IMR-90 (cell line): ENCODE measurements around the gene RAB36. TPM values are rescaled to one million over a fixed set of nuclear protein-coding genes. Genes with fewer than 3 reads are reported as not detected.

Source experiments
- ATAC-seq: fragments of 200-7000 bp; cut with Tn5 transposase; 2 replicates; pipeline ENCODE4 v1.9.1; 2020; ENCODE audit warnings: low read depth, mild to moderate bottlenecking, moderate library complexity
- BruUV-seq: library from RNA; stranded (reverse); fragments of 400-500 nt; replicated peaks from 2 replicates; lab custom pipeline; 2021; lab: Mats Ljungman, UMichigan
- CTCF ChIA-PET: fragments of 300-600 bp; formaldehyde crosslinking; extraction: SDS; loops from one replicate; lab custom pipeline; 2021; ENCODE audit warnings: antibody characterized with exemption; lab: Yijun Ruan, JAX
- POLR2A ChIA-PET: fragments of 300-600 bp; sonication (Branson Sonifier 250); formaldehyde crosslinking; loops from one replicate; lab custom pipeline; 2022; ENCODE audit warnings: antibody characterized with exemption; ENCODE audit not compliant: unreplicated experiment; lab: Charles Lee
- DNase-seq: peaks from one replicate; pipeline ENCODE4 v3.0.0; 2013
- H2AFZ ChIP-seq: replicated peaks from 2 replicates; pipeline ENCODE3; 2013; ENCODE audit warnings: low read length, mild to moderate bottlenecking; ENCODE audit not compliant: poor library complexity
- H2AK5ac ChIP-seq: 2 replicates; pipeline ENCODE4 v1.6.1; 2013; ENCODE audit warnings: low read depth, low read length, inconsistent platforms
- H2AK9ac ChIP-seq: replicated peaks from 2 replicates; pipeline ENCODE3; 2013; ENCODE audit warnings: mild to moderate bottlenecking, low read depth, low read length, moderate library complexity; ENCODE audit not compliant: poor library complexity
- H2BK120ac ChIP-seq: 2 replicates; pipeline ENCODE4 v1.6.1; 2013; ENCODE audit warnings: low read depth, low read length, inconsistent platforms
- H2BK15ac ChIP-seq: 3 replicates; pipeline ENCODE4 v1.6.1; 2013; ENCODE audit warnings: low read depth, low read length, inconsistent platforms
- H2BK20ac ChIP-seq: 2 replicates; pipeline ENCODE4 v1.6.1; 2013; ENCODE audit warnings: low read depth, mild to moderate bottlenecking, inconsistent platforms, low read length, moderate library complexity
- H2BK5ac ChIP-seq: 2 replicates; pipeline ENCODE4 v1.6.1; 2013; ENCODE audit warnings: mild to moderate bottlenecking, low read depth, low read length, inconsistent platforms; ENCODE audit not compliant: poor library complexity, severe bottlenecking
- H3K14ac ChIP-seq: replicated peaks from 2 replicates; pipeline ENCODE4 v1.6.1; 2013; ENCODE audit warnings: low read depth, low read length, inconsistent platforms
- H3K18ac ChIP-seq: 2 replicates; pipeline ENCODE4 v1.6.1; 2013; ENCODE audit warnings: low read depth, low read length, control low read depth
- H3K23ac ChIP-seq: 2 replicates; pipeline ENCODE4 v1.6.1; 2013; ENCODE audit warnings: low read depth, low read length, inconsistent platforms
- H3K27ac ChIP-seq: 2 replicates; pipeline ENCODE4 v1.5.1; 2013; ENCODE audit warnings: mild to moderate bottlenecking, control low read depth, low read length; ENCODE audit not compliant: insufficient read depth
- H3K27me3 ChIP-seq: 2 replicates; pipeline ENCODE4 v1.6.1; 2013; ENCODE audit warnings: low read length; ENCODE audit not compliant: control insufficient read depth, insufficient read depth
- H3K36me3 ChIP-seq: 2 replicates; pipeline ENCODE4 v1.6.1; 2013; ENCODE audit warnings: low read length, mixed read lengths; ENCODE audit not compliant: control insufficient read depth, insufficient read depth
- H3K4ac ChIP-seq: 2 replicates; pipeline ENCODE4 v1.6.1; 2013; ENCODE audit warnings: low read depth, low read length, inconsistent platforms
- H3K4me1 ChIP-seq: 2 replicates; pipeline ENCODE4 v1.6.1; 2013; ENCODE audit warnings: low read length, mixed read lengths; ENCODE audit not compliant: control insufficient read depth, insufficient read depth
- H3K4me2 ChIP-seq: 2 replicates; pipeline ENCODE4 v1.6.1; 2013; ENCODE audit warnings: low read depth, mild to moderate bottlenecking, control low read depth, low read length, moderate library complexity
- H3K4me3 ChIP-seq: 2 replicates; pipeline ENCODE4 v1.5.1; 2013; ENCODE audit warnings: low read depth, mild to moderate bottlenecking, control low read depth, low read length, moderate library complexity; ENCODE audit not compliant: insufficient read depth
- H3K56ac ChIP-seq: 2 replicates; pipeline ENCODE4 v1.6.1; 2013; ENCODE audit warnings: low read length, inconsistent platforms; ENCODE audit not compliant: insufficient read depth; ENCODE audit errors: extremely low read depth
- H3K79me1 ChIP-seq, 2 experiments: 2 replicates each; pipeline ENCODE4 v1.6.1; 2013; ENCODE audit warnings: low read length in 2 of 2, inconsistent platforms in 1 of 2, low read depth in 1 of 2
- H3K9ac ChIP-seq: 2 replicates; pipeline ENCODE4 v1.6.1; 2013; ENCODE audit warnings: low read depth, low read length, control low read depth
- H3K9me1 ChIP-seq: 2 replicates; pipeline ENCODE4 v1.6.1; 2013; ENCODE audit warnings: low read length, inconsistent platforms; ENCODE audit not compliant: insufficient read depth
- H3K9me3 ChIP-seq: 2 replicates; pipeline ENCODE4 v1.6.1; 2013; ENCODE audit warnings: low read length; ENCODE audit not compliant: control insufficient read depth, insufficient read depth
- H4K20me1 ChIP-seq: 2 replicates; pipeline ENCODE4 v1.6.1; 2013; ENCODE audit warnings: low read length, inconsistent platforms; ENCODE audit not compliant: insufficient read depth
- H4K5ac ChIP-seq: 2 replicates; pipeline ENCODE4 v1.6.1; 2013; ENCODE audit warnings: mild to moderate bottlenecking, low read depth, low read length, control low read depth
- H4K8ac ChIP-seq, 2 experiments: 2 replicates each; pipeline ENCODE4 v1.6.1; 2013; ENCODE audit warnings: low read depth in 2 of 2, low read length in 2 of 2, control low read depth in 1 of 2, inconsistent platforms in 1 of 2
- H4K91ac ChIP-seq: 2 replicates; pipeline ENCODE4 v1.6.1; 2013; ENCODE audit warnings: low read depth, low read length, inconsistent platforms; ENCODE audit not compliant: insufficient read depth
- BHLHE40 ChIP-seq: fragments of 150-350 bp; IDR thresholded peaks from 2 replicates; pipeline ENCODE4 v1.6.1; 2016; ENCODE audit warnings: mild to moderate bottlenecking, low read depth, low read length
- CHD1 ChIP-seq: IDR thresholded peaks from 2 replicates; pipeline ENCODE4 v1.6.1; 2012; ENCODE audit warnings: low read depth, low read length, improper control_type of control experiment
- MAFK ChIP-seq: IDR thresholded peaks from 2 replicates; pipeline ENCODE4 v1.6.1; 2012; ENCODE audit warnings: low read depth, low read length, improper control_type of control experiment
- MXI1 ChIP-seq: IDR thresholded peaks from 2 replicates; pipeline ENCODE4 v1.6.1; 2012; ENCODE audit warnings: low read depth, mild to moderate bottlenecking, low read length, moderate library complexity, borderline replicate concordance
- SMC3 ChIP-seq: fragments of 150-350 bp; IDR thresholded peaks from 2 replicates; pipeline ENCODE4 v1.6.1; 2016; ENCODE audit warnings: low read depth, mild to moderate bottlenecking, antibody characterized with exemption, low read length, moderate library complexity
- WGBS, 2 experiments: methylation state at CpG; one replicate each; pipeline versions ENCODE4 v1.1.5 to v1.1.7; 2013; ENCODE audit warnings: missing lambda C conversion rate in 2 of 2; ENCODE audit not compliant: insufficient read length in 1 of 2; ENCODE audit errors: extremely low coverage in 2 of 2; 5-methylcytosine and 5-hydroxymethylcytosine counted together
- dilution Hi-C: fragments of 300-500 bp; cut with HindIII; formaldehyde crosslinking; loops from one replicate; pipeline ENCODE4 v1.14.3; 2018; ENCODE audit warnings: low sequenced_read_pairs; ENCODE audit not compliant: unreplicated experiment
- in situ Hi-C: fragments of 300-500 bp; cut with MboI; formaldehyde crosslinking; loops from 3 replicates; pipeline ENCODE4 v1.14.3; 2019; ENCODE audit warnings: low sequenced_read_pairs, inconsistent platforms, mixed read lengths
- intact Hi-C: fragments of 100-400 bp; cut with micrococcal nuclease; formaldehyde crosslinking; loops from 2 replicates; pipeline ENCODE4 v1.10.0; 2022
- polyA plus RNA-seq, 3 experiments: library from polyadenylated mRNA; depleted of rRNA; stranded (reverse); fragments of >200 nt; gene quantifications; 2 replicates each; pipeline ENCODE4 v1.2.3, GENCODE V29; 2012; ENCODE audit warnings: low replicate concordance in 1 of 3
- total RNA-seq: library from RNA; depleted of rRNA; stranded (reverse); fragments of >200 nt; gene quantifications from 2 replicates; pipeline ENCODE4 v1.2.3, GENCODE V29; 2012
- TF ChIP-seq, protein P1 (sequence below): fragments of 150-350 bp; IDR thresholded peaks from 2 replicates; pipeline ENCODE4 v1.6.1; 2017; ENCODE audit warnings: mild to moderate bottlenecking, antibody characterized with exemption, low read length, low read depth
- TF ChIP-seq, protein P2 (sequence below): fragments of 150-350 bp; IDR thresholded peaks from 2 replicates; pipeline ENCODE4 v1.6.1; 2016; ENCODE audit warnings: low read depth, mild to moderate bottlenecking, low read length, moderate library complexity, borderline replicate concordance

Gene RAB36
- total and polyA plus RNA-seq, 2 of the 4 experiments (the other 2 are of a cell fraction), result 3.6 to 4.0 TPM

DNA sequence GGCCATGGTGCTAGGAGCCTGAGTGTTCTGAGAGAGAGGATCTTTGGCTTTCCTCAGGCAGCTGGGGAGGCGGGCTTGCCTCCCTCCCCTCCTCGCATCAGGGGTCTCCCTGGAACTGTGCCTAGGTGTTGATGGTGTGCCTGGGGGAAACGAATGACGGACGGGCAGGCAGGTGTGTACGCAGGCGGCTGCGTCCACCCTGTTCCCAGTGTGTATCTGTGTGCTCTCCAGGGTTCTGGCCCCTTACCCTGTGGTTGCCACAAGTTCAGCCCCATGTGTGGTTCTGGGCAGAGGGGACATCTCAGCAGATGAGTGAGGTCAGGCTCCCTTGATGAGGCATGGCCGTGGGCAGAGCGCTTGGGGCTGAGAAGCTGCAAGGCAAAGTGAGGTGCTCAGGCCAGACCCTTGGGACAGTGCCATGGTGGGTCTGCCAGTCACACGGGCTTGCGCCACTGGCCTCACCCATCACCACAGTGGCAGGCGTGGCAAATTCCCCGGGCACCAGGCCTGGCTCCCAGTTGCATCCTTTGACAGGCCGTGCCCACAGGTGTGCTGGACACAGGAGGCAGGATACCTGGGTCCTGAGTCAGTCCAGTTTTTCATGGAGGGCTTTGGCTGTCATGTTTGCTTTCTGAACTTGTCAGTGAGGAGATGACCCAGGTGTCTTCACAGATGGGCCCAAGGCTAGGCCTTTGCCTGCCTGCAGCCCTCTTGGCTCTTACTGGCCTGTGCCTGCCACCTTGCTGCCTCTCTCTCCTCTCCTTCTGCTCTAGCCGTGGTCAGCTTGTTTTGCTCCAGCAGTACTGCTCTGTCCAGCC is 47.7 kb upstream of the RAB36 start:
- 96% methylated on average over 6 of the region's 16 CpGs; no CpG with 5 or more reads in 1 of the 2 experiments for WGBS, 2 experiments
- DNase-seq (no peak), ATAC-seq (no peak)
- in situ Hi-C loops, result no loop called here
- Histone ChIP-seq H3K79me1 (no peaks in the 10 kb centered on the region), H3K14ac (no peak overlapping the region), H3K4ac (no peak overlapping the region), H2BK5ac (no peak overlapping the region), H2AFZ (peak overlapping the region; percentile 32), H2BK120ac (no peak overlapping the region), H3K23ac (no peak overlapping the region), H3K4me1 (no peaks in the 10 kb centered on the region), H2BK20ac (no peak overlapping the region), H4K5ac (no peak overlapping the region), H3K9me3 (no peaks in the 10 kb centered on the region), H4K8ac (no peak overlapping the region), H3K4me2 (no peak overlapping the region), H3K18ac (no peak overlapping the region), H4K20me1 (no peaks in the 10 kb centered on the region; the same call in 1 of the 2 replicates), H3K9ac (no peak overlapping the region), H3K36me3 (no peaks in the 10 kb centered on the region), H3K4me3 (no peak overlapping the region), H4K91ac (no peak overlapping the region), H3K56ac (no peak overlapping the region), H2AK5ac (no peak overlapping the region), H2BK15ac (no peak overlapping the region), H3K27me3 (no peaks in the 10 kb centered on the region; the same call in 1 of the 2 replicates), H3K27ac (no peak overlapping the region), H2AK9ac (peak overlapping the region; percentile 55), H3K9me1 (no peaks in the 10 kb centered on the region)
- ChIA-PET POLR2A (no interaction called here), CTCF (no interaction called here)
- no TSS peak for BruUV-seq
- TF ChIP-seq, protein P1, sequence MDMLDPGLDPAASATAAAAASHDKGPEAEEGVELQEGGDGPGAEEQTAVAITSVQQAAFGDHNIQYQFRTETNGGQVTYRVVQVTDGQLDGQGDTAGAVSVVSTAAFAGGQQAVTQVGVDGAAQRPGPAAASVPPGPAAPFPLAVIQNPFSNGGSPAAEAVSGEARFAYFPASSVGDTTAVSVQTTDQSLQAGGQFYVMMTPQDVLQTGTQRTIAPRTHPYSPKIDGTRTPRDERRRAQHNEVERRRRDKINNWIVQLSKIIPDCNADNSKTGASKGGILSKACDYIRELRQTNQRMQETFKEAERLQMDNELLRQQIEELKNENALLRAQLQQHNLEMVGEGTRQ, result no peak
- TF ChIP-seq BHLHE40 (no peak), SMC3 (no peak), MAFK (no peak), CHD1 (no peak), MXI1 (no peak)
- TF ChIP-seq, protein P2, sequence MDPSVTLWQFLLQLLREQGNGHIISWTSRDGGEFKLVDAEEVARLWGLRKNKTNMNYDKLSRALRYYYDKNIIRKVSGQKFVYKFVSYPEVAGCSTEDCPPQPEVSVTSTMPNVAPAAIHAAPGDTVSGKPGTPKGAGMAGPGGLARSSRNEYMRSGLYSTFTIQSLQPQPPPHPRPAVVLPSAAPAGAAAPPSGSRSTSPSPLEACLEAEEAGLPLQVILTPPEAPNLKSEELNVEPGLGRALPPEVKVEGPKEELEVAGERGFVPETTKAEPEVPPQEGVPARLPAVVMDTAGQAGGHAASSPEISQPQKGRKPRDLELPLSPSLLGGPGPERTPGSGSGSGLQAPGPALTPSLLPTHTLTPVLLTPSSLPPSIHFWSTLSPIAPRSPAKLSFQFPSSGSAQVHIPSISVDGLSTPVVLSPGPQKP, result no peak
- intact Hi-C loops, result no loop called here
- dilution Hi-C loops, result no loop called here
